Stimulated activated CD8-positive, alpha-beta memory T cell treated with anti-CD3 and anti-CD28 coated beads, Interleukin-2, amount 100 ng/mL, for 48 hours (primary cell): ENCODE results near the gene THRB.

Experiments
- DNase-seq, 2 donors: peaks; one replicate each; pipeline ENCODE4 v3.0.0-alpha.2; 2020; ENCODE audit warnings: low read depth in 2 of 2

THRB gene

GRCh38 chr3:24512564-24513197, 18.0 kb upstream of the THRB start:
- no peak for DNase-seq

GRCh38 chr3:24510030-24510648, 15.5 kb upstream of the THRB start:
- DNase-seq, result no peak

GRCh38 chr3:24508423-24508839, 13.8 kb upstream of the THRB start:
- no peak for DNase-seq

GRCh38 chr3:24507776-24508422, 13.2 kb upstream of the THRB start:
- no peak for DNase-seq

GRCh38 chr3:24506966-24507775, 12.5 kb upstream of the THRB start:
- DNase-seq, result no peak

GRCh38 chr3:24505691-24506550, 11.3 kb upstream of the THRB start:
- DNase-seq, result no peak

GRCh38 chr3:24504772-24505171, 10.1 kb upstream of the THRB start:
- no peak for DNase-seq

GRCh38 chr3:24503616-24504113, 9.0 kb upstream of the THRB start:
- no peak for DNase-seq

GRCh38 chr3:24502690-24503089, 8.0 kb upstream of the THRB start:
- no peak for DNase-seq

GRCh38 chr3:24500806-24501205, 6.2 kb upstream of the THRB start:
- DNase-seq, result no peak

GRCh38 chr3:24499991-24500390, 5.3 kb upstream of the THRB start:
- no peak for DNase-seq

GRCh38 chr3:24498796-24499195, 4.1 kb upstream of the THRB start:
- DNase-seq, result no peak

- DNase-seq, result no peak
Measured at GRCh38 chr3:24498391-24498790, 3.7 kb upstream of the THRB start.

GRCh38 chr3:24497942-24498341, 3.3 kb upstream of the THRB start:
- DNase-seq, result no peak

- DNase-seq, result no peak
Measured at GRCh38 chr3:24496529-24497482, 2.2 kb upstream of the THRB start.

- no peak for DNase-seq
Measured at GRCh38 chr3:24495326-24495994, 810 bp upstream of the THRB start.

- no peak for DNase-seq
Measured at GRCh38 chr3:24493746-24494617, 668 bp downstream of the THRB start.

GRCh38 chr3:24492971-24493551, 1.6 kb downstream of the THRB start:
- DNase-seq, result no peak
